Gastrocnemius medialis (tissue), 4 donors: ENCODE data around the gene GLOD4. TPM values are rescaled to one million over a fixed set of nuclear protein-coding genes. Genes with fewer than 3 reads are reported as not detected.

ENCODE experiments used
- ATAC-seq, 2 donors: fragments of 150-250 bp; one replicate each; pipeline ENCODE4 v1.9.1; 2016
- DNase-seq, 2 donors: peaks; one replicate each; pipeline ENCODE4 v3.0.0-alpha.2; 2019
- H3K27ac ChIP-seq, 4 donors: fragments of 200-600 bp; sonication (generic); 1 replicate in 1 of 4; 2 replicates in 3 of 4; pipeline ENCODE4 v1.5.1; 2016 to 2018; ENCODE audit warnings: mild to moderate bottlenecking in 2 of 4, moderate library complexity in 1 of 4
- H3K27me3 ChIP-seq, 3 donors: fragments of 200-600 bp; sonication (generic) in 2 of 3; 1 replicate in 1 of 3; 2 replicates in 2 of 3; pipeline versions ENCODE4 v1.5.1 to v1.6.0; 2016 to 2019; ENCODE audit warnings: mild to moderate bottlenecking in 1 of 3, moderate library complexity in 1 of 3
- H3K36me3 ChIP-seq, 2 donors: fragments of 200-600 bp; sonication (generic) in 1 of 2; one replicate each; pipeline ENCODE4 v1.5.1; 2017 to 2018
- H3K4me1 ChIP-seq, 2 donors: fragments of 200-600 bp; sonication (generic) in 1 of 2; one replicate each; pipeline ENCODE4 v1.5.1; 2016 to 2017; ENCODE audit warnings: mild to moderate bottlenecking in 2 of 2
- H3K4me3 ChIP-seq, 4 donors: fragments of 200-600 bp; sonication (generic) in 3 of 4; 1 replicate in 1 of 4; 2 replicates in 3 of 4; pipeline ENCODE4 v1.5.1; 2016 to 2019; ENCODE audit warnings: mild to moderate bottlenecking in 2 of 4
- H3K9me3 ChIP-seq, 3 donors: fragments of 200-600 bp; sonication (generic) in 2 of 3; 1 replicate in 1 of 3; 2 replicates in 2 of 3; pipeline ENCODE4 v1.5.1; 2016 to 2019
- CTCF ChIP-seq, 5 experiments: fragments of 450-650 bp in 3 of 5; fragments of 200-600 bp in 2 of 5; sonication (generic) in 2 of 5; IDR thresholded peaks in 4 of 5; conservative IDR thresholded peaks in 1 of 5; 1 replicate in 4 of 5; 2 replicates in 1 of 5; pipeline ENCODE4 v1.5.1; 2016 to 2019; ENCODE audit warnings: antibody characterized with exemption in 5 of 5, mild to moderate bottlenecking in 3 of 5, moderate library complexity in 3 of 5
- POLR2A ChIP-seq, 2 donors: fragments of 450-650 bp; IDR thresholded peaks; one replicate each; pipeline ENCODE4 v1.6.1; 2017; ENCODE audit warnings: antibody characterized with exemption in 2 of 2, mild to moderate bottlenecking in 2 of 2, moderate library complexity in 2 of 2
- in situ Hi-C, 4 donors: fragments of 200-750 bp; cut with MboI; loops; one replicate each; pipeline versions ENCODE4 v1.15.0 to v1.8.0; 2017; ENCODE audit warnings: low sequenced_read_pairs in 4 of 4
- intact Hi-C: fragments of 100-400 bp; cut with DNase I; formaldehyde crosslinking; loops from one replicate; pipeline ENCODE4 v1.15.1; 2023; ENCODE audit warnings: low total_unique reads
- total RNA-seq, 4 donors: library from RNA; depleted of rRNA; stranded (reverse); fragments of >200 nt; gene quantifications; one replicate each; pipeline versions ENCODE4 v1.1.0 to v1.2.3, GENCODE V29; 2016

Gene GLOD4
- total RNA-seq, 4 donors from 2014 or later, result 17.6 to 38.1 (median 22.8) TPM

GRCh38 chr17:796609-797008 is 14.5 kb upstream of the GLOD4 start:
- peak overlapping the region; percentile 5 to 77 (median 72) for H3K27ac ChIP-seq

GRCh38 chr17:795721-796120 is 13.6 kb upstream of the GLOD4 start:
- H3K27ac ChIP-seq, result peak overlapping the region; percentile 67 to 78 (median 74)
- H3K27me3 ChIP-seq, result no peaks in the 10 kb centered on the region
- H3K36me3 ChIP-seq, result peaks cover 0 to 24% of the 10 kb centered on the region in 2 donors
- ATAC-seq, result no peak
- TF ChIP-seq POLR2A (IDR thresholded peaks at IDR 0.05) (no peak), CTCF (IDR thresholded peaks at IDR 0.05 in 4 of 5, conservative IDR thresholded peaks at IDR 0.05 in 1 of 5) (no peak)
- no peaks in the 10 kb centered on the region for H3K9me3 ChIP-seq
- intact Hi-C loops, result loop anchor here (1.0 to 5.0 kb wide), 3 partner anchors 186 to 261 kb away; partner anchors contain the start of gene TIMM22
- in situ Hi-C loops, result no loop called here
- H3K4me1 ChIP-seq, result peaks cover 27 to 37% of the 10 kb centered on the region in 2 donors
- peak overlapping the region in 2 of 4 donors; percentile 48 to 74 for H3K4me3 ChIP-seq
- DNase-seq, result peak in 1 of 2 donors; percentile 9

More at GRCh38 chr17:796609-797008, 14.5 kb upstream of the GLOD4 start:
- intact Hi-C loops, result loop anchor here (5.0 kb wide), 1 partner anchor 201 kb away; the partner anchor contains the start of gene TIMM22
- Histone ChIP-seq H3K9me3 (no peaks in the 10 kb centered on the region), H3K36me3 (peaks cover 0 to 22% of the 10 kb centered on the region in 2 donors), H3K4me1 (peaks cover 27 to 37% of the 10 kb centered on the region in 2 donors), H3K4me3 (no peak overlapping the region), H3K27me3 (no peaks in the 10 kb centered on the region)
- DNase-seq (peak in 1 of 2 donors; percentile 28), ATAC-seq (no peak)
- TF ChIP-seq POLR2A (IDR thresholded peaks at IDR 0.05) (no peak), CTCF (IDR thresholded peaks at IDR 0.05 in 4 of 5, conservative IDR thresholded peaks at IDR 0.05 in 1 of 5) (no peak)
- in situ Hi-C loops, result no loop called here

- in situ Hi-C loops, result no loop called here
- H3K4me3 ChIP-seq, result peak overlapping the region; percentile 27 to 74 (median 51)
- DNase-seq, result peak in 1 of 2 donors; percentile 28
- no peaks in the 10 kb centered on the region for H3K9me3 ChIP-seq
- TF ChIP-seq POLR2A (IDR thresholded peaks at IDR 0.05) (no peak), CTCF (IDR thresholded peaks at IDR 0.05 in 4 of 5, conservative IDR thresholded peaks at IDR 0.05 in 1 of 5) (no peak)
- H3K27ac ChIP-seq, result peak overlapping the region; percentile 67 to 78 (median 74)
- intact Hi-C loops, result loop anchor here (1.0 to 5.0 kb wide), 3 partner anchors 186 to 261 kb away; partner anchors contain the start of gene TIMM22
- ATAC-seq, result peak; percentile 7 to 25
- H3K4me1 ChIP-seq, result peaks cover 27 to 34% of the 10 kb centered on the region in 2 donors
- no peaks in the 10 kb centered on the region for H3K27me3 ChIP-seq
- peaks cover 0 to 20% of the 10 kb centered on the region in 2 donors for H3K36me3 ChIP-seq
These were observed 13.2 kb upstream of the GLOD4 start for GRCh38 chr17:795276-795675.

- Histone ChIP-seq H3K27ac (peak overlapping the region; percentile 67 to 78 (median 74)), H3K9me3 (no peaks in the 10 kb centered on the region), H3K4me3 (peak overlapping the region; percentile 27 to 74 (median 51)), H3K27me3 (no peaks in the 10 kb centered on the region), H3K4me1 (peaks cover 27 to 30% of the 10 kb centered on the region in 2 donors), H3K36me3 (peaks cover 0 to 21% of the 10 kb centered on the region in 2 donors)
- intact Hi-C loops, result loop anchor here (1.0 to 5.0 kb wide), 3 partner anchors 186 to 261 kb away; partner anchors contain the start of gene TIMM22
- no peak for TF ChIP-seq POLR2A (IDR thresholded peaks at IDR 0.05)
- peak; percentile 90 to 96 (median 92) for TF ChIP-seq CTCF (IDR thresholded peaks at IDR 0.05 in 4 of 5, conservative IDR thresholded peaks at IDR 0.05 in 1 of 5)
- DNase-seq, result peak; percentile 79 to 82
- in situ Hi-C loops, result loop anchor here in 3 of 4 donors (5.0 kb wide), 1 partner anchor 187 kb away; no protein-coding TSS in a partner anchor
- ATAC-seq, result peak; percentile 76 to 80
These were observed 12.8 kb upstream of the GLOD4 start for GRCh38 chr17:794876-795275.
